NCI-H1105 (cell line): ENCODE data around the gene CCAR1.
"Not testable (repeated sequence)": the region's sequence is repeated elsewhere in the genome, so short reads cannot be mapped to it uniquely, and the experiment has no call there.

ENCODE experiments used
- DNase-seq: peaks from one replicate; lab custom pipeline; 2025; lab: John Stamatoyannopoulos, UW

The CCAR1 gene, protein sequence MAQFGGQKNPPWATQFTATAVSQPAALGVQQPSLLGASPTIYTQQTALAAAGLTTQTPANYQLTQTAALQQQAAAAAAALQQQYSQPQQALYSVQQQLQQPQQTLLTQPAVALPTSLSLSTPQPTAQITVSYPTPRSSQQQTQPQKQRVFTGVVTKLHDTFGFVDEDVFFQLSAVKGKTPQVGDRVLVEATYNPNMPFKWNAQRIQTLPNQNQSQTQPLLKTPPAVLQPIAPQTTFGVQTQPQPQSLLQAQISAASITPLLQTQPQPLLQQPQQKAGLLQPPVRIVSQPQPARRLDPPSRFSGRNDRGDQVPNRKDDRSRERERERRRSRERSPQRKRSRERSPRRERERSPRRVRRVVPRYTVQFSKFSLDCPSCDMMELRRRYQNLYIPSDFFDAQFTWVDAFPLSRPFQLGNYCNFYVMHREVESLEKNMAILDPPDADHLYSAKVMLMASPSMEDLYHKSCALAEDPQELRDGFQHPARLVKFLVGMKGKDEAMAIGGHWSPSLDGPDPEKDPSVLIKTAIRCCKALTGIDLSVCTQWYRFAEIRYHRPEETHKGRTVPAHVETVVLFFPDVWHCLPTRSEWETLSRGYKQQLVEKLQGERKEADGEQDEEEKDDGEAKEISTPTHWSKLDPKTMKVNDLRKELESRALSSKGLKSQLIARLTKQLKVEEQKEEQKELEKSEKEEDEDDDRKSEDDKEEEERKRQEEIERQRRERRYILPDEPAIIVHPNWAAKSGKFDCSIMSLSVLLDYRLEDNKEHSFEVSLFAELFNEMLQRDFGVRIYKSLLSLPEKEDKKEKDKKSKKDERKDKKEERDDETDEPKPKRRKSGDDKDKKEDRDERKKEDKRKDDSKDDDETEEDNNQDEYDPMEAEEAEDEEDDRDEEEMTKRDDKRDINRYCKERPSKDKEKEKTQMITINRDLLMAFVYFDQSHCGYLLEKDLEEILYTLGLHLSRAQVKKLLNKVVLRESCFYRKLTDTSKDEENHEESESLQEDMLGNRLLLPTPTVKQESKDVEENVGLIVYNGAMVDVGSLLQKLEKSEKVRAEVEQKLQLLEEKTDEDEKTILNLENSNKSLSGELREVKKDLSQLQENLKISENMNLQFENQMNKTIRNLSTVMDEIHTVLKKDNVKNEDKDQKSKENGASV

DNA sequence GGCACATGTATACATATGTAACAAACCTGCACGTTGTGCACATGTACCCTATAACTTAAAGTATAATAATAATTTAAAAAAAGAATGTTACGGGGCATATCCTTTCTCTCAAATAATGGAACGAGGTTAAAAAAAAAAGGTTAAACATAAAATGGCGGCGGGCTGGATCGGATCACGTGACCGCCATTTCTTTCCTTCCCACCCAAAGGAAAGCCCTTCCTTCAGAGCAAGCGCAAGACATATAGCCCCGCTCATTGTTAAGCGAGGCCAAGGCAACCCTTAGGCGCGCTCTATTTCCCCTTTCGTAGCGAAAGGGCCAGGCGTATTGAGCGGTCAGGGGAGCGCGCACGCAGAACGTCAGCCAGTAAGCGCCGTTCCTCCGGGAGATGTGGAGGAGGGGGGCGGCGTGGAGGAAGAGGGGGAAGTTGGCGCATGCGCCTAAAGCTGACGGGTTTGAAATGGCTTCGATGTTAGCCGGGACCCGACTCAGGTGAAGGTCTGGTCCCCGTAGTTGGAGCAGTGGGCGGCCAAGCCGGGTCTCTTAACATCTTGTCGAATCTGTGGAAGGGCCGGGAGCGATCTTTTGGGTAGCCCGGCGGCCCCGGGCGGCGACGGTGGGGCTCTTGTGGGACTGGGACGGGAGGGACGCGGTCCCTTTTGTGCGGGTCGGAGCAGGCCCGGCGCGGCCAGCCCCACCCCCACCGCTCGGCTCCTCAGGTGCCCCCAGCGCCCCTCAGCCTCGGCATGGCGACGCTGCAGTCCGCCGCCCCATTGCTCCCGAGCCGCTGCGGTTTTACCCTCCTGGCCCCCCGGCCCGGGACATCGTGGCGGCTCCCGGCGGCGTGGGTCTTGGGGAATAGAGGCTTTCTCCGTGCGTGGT, at the start of gene CCAR1:
Gene CCAR1 (plus strand): TSS at position 447 of the 880 bp plus-strand sequence. CDS start 1,266 bp downstream, outside the sequence.
- peak; percentile 93 for DNase-seq

DNA sequence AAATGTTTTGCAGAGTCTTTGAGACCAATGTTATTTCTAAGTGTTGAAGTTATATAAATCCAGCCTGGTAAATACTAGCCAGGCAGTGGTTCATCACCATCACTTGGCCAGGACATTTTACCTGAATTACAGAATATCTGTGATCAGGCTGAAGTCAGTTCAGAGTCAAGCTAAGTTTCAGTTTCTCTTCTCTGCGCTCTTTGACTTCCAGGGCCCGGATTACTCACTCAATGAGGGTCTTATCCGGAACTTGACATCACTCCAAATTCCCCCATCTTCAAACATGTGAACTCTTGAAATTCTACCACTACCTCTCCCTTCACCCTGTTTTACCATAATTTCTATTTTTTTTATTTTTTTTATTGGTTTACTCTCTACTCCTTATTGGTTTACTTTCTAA, 36.6 kb upstream of the CCAR1 start:
- DNase-seq = no peak

- DNase-seq = no peak
Measured at GRCh38 chr10:68696018-68696417, 25.0 kb upstream of the CCAR1 start.

DNA sequence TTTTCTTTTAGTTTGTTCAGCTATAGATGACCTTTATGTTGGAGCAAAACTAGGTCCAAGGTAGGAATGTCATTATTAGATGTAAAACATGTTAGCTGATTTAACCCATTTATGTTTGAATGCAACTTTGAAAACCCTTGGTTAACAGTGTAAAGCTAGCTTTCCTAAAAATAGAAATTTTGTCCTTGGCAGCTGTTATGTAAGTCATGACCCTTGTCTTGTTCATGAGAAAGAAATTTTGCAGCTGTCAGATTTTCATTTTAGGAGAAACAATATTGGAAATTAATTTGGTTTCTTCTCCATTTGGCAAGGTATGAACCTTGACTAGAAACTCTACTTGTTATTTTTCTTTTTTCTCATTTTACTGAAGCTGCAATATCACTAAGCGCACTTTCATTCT, 23.9 kb upstream of the CCAR1 start:
- no peak for DNase-seq

- no peak for DNase-seq
Measured at GRCh38 chr10:68700197-68700596, 20.8 kb upstream of the CCAR1 start.

GRCh38 chr10:68705548-68705947, 15.5 kb upstream of the CCAR1 start:
- DNase-seq = no peak

GRCh38 chr10:68708987-68709386, 12.1 kb upstream of the CCAR1 start:
- DNase-seq = not testable (repeated sequence)

DNA sequence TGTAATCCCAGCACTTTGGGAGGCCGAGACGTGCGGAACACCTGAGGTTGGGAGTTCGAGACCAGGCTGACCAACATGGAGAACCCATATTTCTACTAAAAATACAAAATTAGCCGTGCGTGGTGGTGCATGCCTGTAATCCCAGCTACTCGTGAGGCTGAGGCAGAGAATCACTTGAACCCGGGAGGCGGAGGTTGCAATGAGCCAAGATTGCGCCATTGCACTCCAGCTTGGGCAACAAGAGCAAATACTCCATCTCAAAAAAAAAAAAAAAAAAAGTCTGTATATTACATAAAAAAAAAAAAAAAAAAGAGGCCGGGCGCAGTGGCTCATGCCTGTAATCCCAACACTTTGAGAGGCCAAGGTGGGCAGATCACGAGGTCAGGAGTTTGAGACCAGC, 8.0 kb upstream of the CCAR1 start:
- not testable (repeated sequence) for DNase-seq

GRCh38 chr10:68717435-68717834, 3.6 kb upstream of the CCAR1 start:
- DNase-seq = no peak

GRCh38 chr10:68721673-68722335, 765 bp downstream of the CCAR1 start:
- DNase-seq = no peak

DNA sequence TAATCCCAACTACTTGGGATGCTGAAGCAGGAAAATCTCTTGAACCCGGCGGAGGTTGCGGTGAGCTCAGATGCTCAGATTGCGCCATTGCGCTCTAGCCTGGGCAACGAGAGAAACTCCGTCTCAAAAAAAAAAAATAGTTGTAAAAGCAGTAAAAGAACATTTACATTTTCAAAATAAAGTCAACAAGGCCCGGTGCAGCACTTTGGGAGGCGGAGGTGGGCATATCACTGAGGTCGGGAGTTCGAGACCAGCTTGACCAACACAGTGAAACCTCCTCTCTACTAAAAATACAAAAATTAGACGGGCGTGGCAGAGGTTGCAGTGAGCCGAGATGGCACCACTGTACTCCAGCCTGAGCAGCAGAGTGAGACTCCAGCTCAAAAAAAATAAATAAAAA, 4.0 kb downstream of the CCAR1 start:
- DNase-seq = no peak

DNA sequence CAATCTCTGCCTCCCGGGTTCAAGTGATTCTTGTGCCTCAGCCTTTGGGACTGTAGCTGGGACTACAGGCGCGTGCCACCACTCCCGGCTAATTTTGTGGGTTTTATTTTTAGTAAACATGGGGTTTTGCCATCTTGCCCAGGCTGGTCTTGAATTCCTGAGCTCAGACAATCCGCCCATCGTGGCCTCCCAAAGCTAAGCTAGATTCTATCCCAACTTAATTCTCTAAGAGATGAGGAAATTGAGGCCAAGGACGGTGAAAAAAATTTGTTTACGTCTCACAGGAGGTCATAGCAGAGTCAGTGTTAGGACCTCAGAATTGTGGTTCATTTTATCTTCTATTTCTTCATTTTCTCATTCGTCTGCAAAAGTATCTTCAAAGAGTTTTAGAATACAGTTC, 6.1 kb downstream of the CCAR1 start:
- DNase-seq = no peak

- no peak for DNase-seq
Measured at GRCh38 chr10:68732651-68733050, 11.6 kb downstream of the CCAR1 start.

DNA sequence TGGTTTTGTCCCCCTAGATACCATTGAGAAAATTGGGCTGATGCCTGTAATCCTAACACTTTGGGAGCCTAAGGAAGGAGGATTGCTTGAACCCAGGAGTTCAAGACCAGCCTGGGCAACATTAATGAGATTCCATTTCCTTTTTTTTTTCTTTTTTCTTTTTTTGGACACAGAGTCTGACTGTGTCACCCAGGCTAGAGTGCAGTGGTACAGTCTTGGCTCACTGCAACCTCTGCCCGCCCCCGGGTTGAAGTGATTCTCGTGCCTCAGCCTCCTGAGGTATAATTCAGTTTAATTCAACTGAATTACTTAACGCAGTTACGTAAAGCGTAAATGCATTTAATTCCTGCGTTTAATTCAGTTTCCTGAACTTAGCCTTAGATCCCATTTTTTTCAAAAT, 13.3 kb downstream of the CCAR1 start:
- DNase-seq = no peak

DNA sequence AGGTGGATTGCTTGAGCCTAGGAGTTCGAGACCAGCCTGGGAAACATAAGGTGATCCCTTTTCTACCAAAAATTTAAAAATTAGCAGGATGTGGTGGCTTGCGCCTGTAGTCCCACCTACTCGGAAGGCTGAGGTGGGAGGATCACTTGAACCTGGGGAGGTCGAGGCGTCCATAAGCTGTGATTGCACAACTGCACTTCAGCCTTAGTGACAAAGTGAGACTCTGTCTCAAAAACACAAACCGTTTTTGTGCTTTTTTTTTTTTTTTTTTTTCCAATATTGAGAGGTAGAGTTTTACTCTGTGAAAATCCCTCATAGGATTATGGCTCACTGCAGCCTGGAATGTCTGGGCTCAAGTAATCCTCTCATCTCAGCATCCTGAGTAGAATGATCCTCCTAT, 14.1 kb downstream of the CCAR1 start:
- DNase-seq = no peak

DNA sequence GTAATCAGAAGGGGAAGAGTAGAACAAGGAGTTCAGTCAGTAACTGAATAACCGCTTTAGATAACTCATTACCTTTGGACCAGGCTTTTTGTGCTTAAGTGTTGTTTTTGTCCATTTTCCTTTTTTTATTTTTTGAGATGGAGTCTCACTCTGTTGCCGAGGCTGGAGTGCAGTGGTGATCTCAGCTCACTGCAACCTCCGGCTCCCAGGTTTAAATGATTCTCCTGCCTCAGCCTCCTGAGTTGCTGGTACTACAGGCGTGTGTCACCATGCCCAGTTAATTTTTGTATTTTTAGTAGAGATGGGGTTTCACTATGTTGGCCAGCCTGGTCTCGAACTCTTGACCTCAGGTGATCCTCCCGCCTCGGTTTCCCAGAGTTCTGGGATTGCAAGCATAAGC, 14.7 kb downstream of the CCAR1 start:
- not testable (repeated sequence) for DNase-seq

GRCh38 chr10:68740676-68741075, 19.6 kb downstream of the CCAR1 start:
- DNase-seq = not testable (repeated sequence)

GRCh38 chr10:68742397-68742796, 21.4 kb downstream of the CCAR1 start:
- no peak for DNase-seq

DNA sequence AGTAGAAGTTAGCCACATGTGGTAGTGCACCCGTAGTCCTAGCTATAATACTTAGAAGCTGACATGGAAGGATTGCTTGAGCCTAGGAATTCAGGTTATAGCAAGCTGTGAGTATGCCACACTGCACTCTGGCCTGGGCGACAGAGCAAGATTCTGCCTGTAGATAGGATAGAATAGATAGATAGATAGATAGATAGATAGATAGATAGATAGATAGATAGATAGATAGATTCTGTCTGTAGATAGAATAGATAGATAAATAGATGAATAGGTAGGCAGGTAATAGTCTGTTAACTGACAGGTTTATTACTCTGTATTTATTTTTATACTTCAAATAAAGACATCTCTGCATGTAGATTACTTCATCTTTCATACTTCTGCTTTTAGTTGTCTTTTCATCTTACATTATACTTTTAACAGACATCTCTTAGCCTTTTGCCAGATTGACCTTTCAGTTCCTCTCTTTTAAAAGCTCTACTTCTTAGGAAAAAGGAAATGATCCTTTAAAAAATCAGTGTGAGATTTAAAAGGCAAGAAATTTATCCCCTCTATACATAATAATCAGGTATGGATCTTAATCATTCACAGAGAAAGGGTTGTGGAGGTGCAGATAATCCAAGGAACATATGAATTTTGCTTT, 31.8 kb downstream of the CCAR1 start:
- DNase-seq = no peak

- DNase-seq = no peak
Measured at GRCh38 chr10:68756246-68756645, 35.2 kb downstream of the CCAR1 start.
